H9 (cell line): Measurements from ENCODE around the gene TULP3. TPM values are rescaled to one million over a fixed set of nuclear protein-coding genes. Genes with fewer than 3 reads are reported as not detected.

ENCODE experiments used
- DNase-seq: peaks from one replicate; pipeline ENCODE4 v3.0.0-alpha.2; 2017
- H2AFZ ChIP-seq: one replicate; pipeline ENCODE4 v1.6.1; 2013; ENCODE audit warnings: mild to moderate bottlenecking, low read length, control low read depth, moderate library complexity
- H2AK5ac ChIP-seq: 2 replicates; pipeline ENCODE4 v1.6.1; 2013; ENCODE audit warnings: low read length, control low read depth, mixed read lengths; ENCODE audit not compliant: insufficient read length
- H2BK120ac ChIP-seq: one replicate; pipeline ENCODE4 v1.6.1; 2013; ENCODE audit warnings: low read depth, mild to moderate bottlenecking, low read length, control low read depth, inconsistent platforms; ENCODE audit not compliant: poor library complexity, severe bottlenecking
- H2BK12ac ChIP-seq: 2 replicates; pipeline ENCODE4 v1.6.1; 2013; ENCODE audit warnings: low read length, control low read depth, mixed read lengths, low read depth; ENCODE audit not compliant: insufficient read length
- H2BK15ac ChIP-seq: 2 replicates; pipeline ENCODE4 v1.6.1; 2013; ENCODE audit warnings: low read depth, low read length, control low read depth
- H2BK20ac ChIP-seq: one replicate; pipeline ENCODE4 v1.6.1; 2013; ENCODE audit warnings: low read depth, mild to moderate bottlenecking, low read length, control low read depth, inconsistent platforms; ENCODE audit not compliant: poor library complexity, severe bottlenecking
- H2BK5ac ChIP-seq: 2 replicates; pipeline ENCODE4 v1.6.1; 2013; ENCODE audit warnings: low read length, control low read depth, mixed read lengths; ENCODE audit not compliant: insufficient read length
- H3K14ac ChIP-seq: 2 replicates; pipeline ENCODE4 v1.6.1; 2013; ENCODE audit warnings: low read length, control low read depth; ENCODE audit not compliant: insufficient read depth
- H3K18ac ChIP-seq: 2 replicates; pipeline ENCODE4 v1.6.1; 2013; ENCODE audit warnings: low read depth, mild to moderate bottlenecking, mixed read lengths, low read length, control low read depth; ENCODE audit not compliant: insufficient read length
- H3K23ac ChIP-seq: 2 replicates; pipeline ENCODE4 v1.6.1; 2013; ENCODE audit warnings: low read length, control low read depth, mixed read lengths, low read depth; ENCODE audit not compliant: insufficient read length
- H3K23me2 ChIP-seq: 2 replicates; pipeline ENCODE4 v1.6.1; 2013; ENCODE audit warnings: low read depth, mild to moderate bottlenecking, mixed read lengths, low read length, control low read depth; ENCODE audit not compliant: insufficient read length, poor library complexity, severe bottlenecking
- H3K27ac ChIP-seq: 2 replicates; pipeline ENCODE4 v1.5.1; 2013; ENCODE audit warnings: low read length, control low read depth, mixed read lengths, low read depth; ENCODE audit not compliant: insufficient read length
- H3K27me3 ChIP-seq: 2 replicates; pipeline ENCODE4 v1.6.1; 2013; ENCODE audit warnings: low read length, control low read depth, inconsistent platforms; ENCODE audit not compliant: insufficient read depth
- H3K4ac ChIP-seq: 2 replicates; pipeline ENCODE4 v1.6.1; 2013; ENCODE audit warnings: low read depth, mild to moderate bottlenecking, control low read depth, inconsistent platforms, low read length, moderate library complexity
- H3K4me1 ChIP-seq: 2 replicates; pipeline ENCODE4 v1.6.1; 2013; ENCODE audit warnings: low read length, control low read depth, inconsistent platforms; ENCODE audit not compliant: insufficient read depth
- H3K4me2 ChIP-seq: 2 replicates; pipeline ENCODE4 v1.6.1; 2013; ENCODE audit warnings: low read length, control low read depth, mixed read lengths; ENCODE audit not compliant: insufficient read length, insufficient read depth
- H3K56ac ChIP-seq: 2 replicates; pipeline ENCODE4 v1.6.1; 2013; ENCODE audit warnings: low read depth, mild to moderate bottlenecking, mixed read lengths, low read length, control low read depth; ENCODE audit not compliant: insufficient read length
- H3K79me1 ChIP-seq: 2 replicates; pipeline ENCODE4 v1.6.1; 2013; ENCODE audit warnings: low read depth, mild to moderate bottlenecking, moderate library complexity, low read length, control low read depth, inconsistent platforms; ENCODE audit not compliant: insufficient read depth, poor library complexity, severe bottlenecking
- H3K79me2 ChIP-seq: 2 replicates; pipeline ENCODE4 v1.6.1; 2013; ENCODE audit warnings: low read length, control low read depth, inconsistent platforms; ENCODE audit not compliant: insufficient read depth
- H3K9ac ChIP-seq: 2 replicates; pipeline ENCODE4 v1.6.1; 2013; ENCODE audit warnings: low read length, control low read depth, mixed read lengths; ENCODE audit not compliant: insufficient read length; ENCODE audit errors: extremely low read depth
- H3K9me3 ChIP-seq: one replicate; pipeline ENCODE4 v1.6.1; 2013; ENCODE audit warnings: low read depth, low read length, inconsistent platforms; ENCODE audit not compliant: control insufficient read depth
- H3T11ph ChIP-seq: one replicate; pipeline ENCODE4 v1.6.1; 2013; ENCODE audit warnings: mild to moderate bottlenecking, low read length, control low read depth, inconsistent platforms
- H4K20me1 ChIP-seq: one replicate; pipeline ENCODE4 v1.6.1; 2013; ENCODE audit not compliant: control insufficient read depth, insufficient read length, insufficient read depth
- H4K5ac ChIP-seq: 2 replicates; pipeline ENCODE4 v1.6.1; 2013; ENCODE audit warnings: low read depth, mild to moderate bottlenecking, mixed read lengths, low read length, control low read depth; ENCODE audit not compliant: insufficient read length
- H4K8ac ChIP-seq: replicated peaks from 2 replicates; pipeline ENCODE4 v1.6.1; 2013; ENCODE audit warnings: low read length, control low read depth, mixed read lengths, low read depth; ENCODE audit not compliant: insufficient read length
- H4K91ac ChIP-seq: 2 replicates; pipeline ENCODE4 v1.6.1; 2013; ENCODE audit warnings: low read depth, mild to moderate bottlenecking, moderate library complexity, mixed read lengths, low read length, control low read depth; ENCODE audit not compliant: insufficient read length
- H3K27ac Mint-ChIP-seq, 3 experiments: 2 replicates in 2 of 3; 3 replicates in 1 of 3; pipeline ENCODE4 v1.8.0; 2020 to 2021; ENCODE audit warnings: mixed read lengths in 3 of 3, mild to moderate bottlenecking in 1 of 3, moderate library complexity in 1 of 3
- H3K27me3 Mint-ChIP-seq: 2 replicates; pipeline ENCODE4 v1.8.0; 2021; ENCODE audit warnings: low read depth, mild to moderate bottlenecking, moderate library complexity, mixed read lengths
- H3K36me3 Mint-ChIP-seq, 3 experiments: 2 replicates in 2 of 3; 3 replicates in 1 of 3; pipeline ENCODE4 v1.8.0; 2020 to 2021; ENCODE audit warnings: low read depth in 3 of 3, mixed read lengths in 3 of 3; ENCODE audit not compliant: insufficient read depth in 1 of 3
- H3K4me1 Mint-ChIP-seq, 2 experiments: 2 replicates each; pipeline ENCODE4 v1.8.0; 2020; ENCODE audit warnings: mixed read lengths in 2 of 2
- H3K4me3 Mint-ChIP-seq, 2 experiments: 2 replicates in 1 of 2; 3 replicates in 1 of 2; pipeline ENCODE4 v1.8.0; 2020 to 2021; ENCODE audit warnings: mild to moderate bottlenecking in 2 of 2, mixed read lengths in 2 of 2, moderate library complexity in 1 of 2
- H3K9me3 Mint-ChIP-seq, 2 experiments: 2 replicates in 1 of 2; 3 replicates in 1 of 2; pipeline ENCODE4 v1.8.0; 2020; ENCODE audit warnings: mild to moderate bottlenecking in 2 of 2, mixed read lengths in 2 of 2, moderate library complexity in 1 of 2
- WGBS: extraction: QIAGEN DNeasy Blood & Tissue Kit; methylation state at CpG from one replicate; pipeline ENCODE4 v1.1.7; 2013; ENCODE audit warnings: missing lambda C conversion rate, low lambda C conversion rate, mixed read lengths; ENCODE audit not compliant: insufficient read length; ENCODE audit errors: extremely low coverage; 5-methylcytosine and 5-hydroxymethylcytosine counted together
- total RNA-seq: library from RNA; stranded (reverse); gene quantifications from 2 replicates; pipeline ENCODE4 v1.2.1, GENCODE V29; 2021
- TF ChIP-seq, protein P1 (sequence below): fragments of 200-600 bp; sonication (generic); conservative IDR thresholded peaks from 3 replicates; pipeline ENCODE4 v1.8.0; 2021; ENCODE audit warnings: antibody characterized with exemption, mild to moderate bottlenecking

The TULP3 gene
- total RNA-seq, 1 experiment from 2014 or later: 22.3 TPM

DNA sequence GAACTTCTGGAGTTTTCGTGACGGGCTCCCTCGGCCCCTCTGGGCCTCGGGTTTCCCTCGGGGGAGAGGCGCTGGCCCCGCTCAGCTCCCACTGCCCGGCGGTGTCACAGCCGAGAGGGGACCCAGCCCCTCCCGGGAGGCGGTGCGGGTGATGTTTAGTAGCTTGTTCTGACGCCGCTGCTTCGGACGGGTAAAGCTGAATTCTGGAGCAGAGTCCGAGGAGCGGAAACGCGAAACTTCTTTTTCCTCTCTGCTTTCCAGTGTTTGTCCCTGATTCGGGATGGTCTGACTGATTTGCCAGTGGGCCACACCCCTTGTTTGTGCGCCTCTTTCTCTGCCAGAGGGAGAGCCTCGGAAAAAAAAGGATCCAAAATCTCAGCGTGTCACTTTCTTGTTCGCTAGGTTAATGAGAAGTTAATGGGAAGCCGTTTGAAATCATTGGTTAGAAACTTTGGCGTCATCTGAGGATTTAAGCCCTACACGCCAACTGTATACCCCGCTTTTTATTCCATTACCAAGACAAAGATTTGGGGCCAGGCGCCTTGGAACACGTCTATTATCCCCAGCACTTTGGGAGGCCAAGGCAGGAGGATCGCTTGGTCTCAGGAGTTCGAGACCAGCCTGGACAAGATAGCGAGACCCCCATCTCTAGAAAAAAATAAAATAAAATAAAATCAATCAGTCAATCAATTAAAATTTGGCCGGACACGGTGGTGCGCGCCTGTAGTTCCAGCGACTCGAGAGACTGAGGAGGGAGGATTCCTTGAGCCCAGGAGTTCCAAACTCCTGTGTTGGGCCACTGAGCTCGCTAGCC is 756 bp downstream of the TULP3 start:
- H3K36me3 Mint-ChIP-seq: peaks cover 8 to 25% (median 21%) of the 10 kb centered on the region in 3 experiments
- Histone ChIP-seq H3K56ac (no peak overlapping the region), H3K27ac (no peak overlapping the region), H4K91ac (no peak overlapping the region), H3K27me3 (no peaks in the 10 kb centered on the region), H2BK12ac (no peak overlapping the region), H2AK5ac (no peak overlapping the region), H2BK120ac (no peak overlapping the region), H3K14ac (no peak overlapping the region), H3K79me2 (0 out of 2 replicates have a peak, but pooled peaks cover 1% of the 10 kb centered on the region), H3K23me2 (peaks cover 5% of the 10 kb centered on the region), H2BK15ac (no peak overlapping the region), H3T11ph (no peak overlapping the region), H2AFZ (no peak overlapping the region), H3K9ac (no peak overlapping the region), H3K4ac (no peak overlapping the region), H4K5ac (no peak overlapping the region), H3K9me3 (no peaks in the 10 kb centered on the region), H4K8ac (no peak overlapping the region), H4K20me1 (peaks cover 3% of the 10 kb centered on the region), H2BK20ac (no peak overlapping the region), H3K4me1 (no peaks in the 10 kb centered on the region), H3K23ac (no peak overlapping the region), H2BK5ac (no peak overlapping the region), H3K18ac (no peak overlapping the region), H3K79me1 (peaks cover 2% of the 10 kb centered on the region), H3K4me2 (peak overlapping the region; percentile 60)
- TF ChIP-seq, protein P1, sequence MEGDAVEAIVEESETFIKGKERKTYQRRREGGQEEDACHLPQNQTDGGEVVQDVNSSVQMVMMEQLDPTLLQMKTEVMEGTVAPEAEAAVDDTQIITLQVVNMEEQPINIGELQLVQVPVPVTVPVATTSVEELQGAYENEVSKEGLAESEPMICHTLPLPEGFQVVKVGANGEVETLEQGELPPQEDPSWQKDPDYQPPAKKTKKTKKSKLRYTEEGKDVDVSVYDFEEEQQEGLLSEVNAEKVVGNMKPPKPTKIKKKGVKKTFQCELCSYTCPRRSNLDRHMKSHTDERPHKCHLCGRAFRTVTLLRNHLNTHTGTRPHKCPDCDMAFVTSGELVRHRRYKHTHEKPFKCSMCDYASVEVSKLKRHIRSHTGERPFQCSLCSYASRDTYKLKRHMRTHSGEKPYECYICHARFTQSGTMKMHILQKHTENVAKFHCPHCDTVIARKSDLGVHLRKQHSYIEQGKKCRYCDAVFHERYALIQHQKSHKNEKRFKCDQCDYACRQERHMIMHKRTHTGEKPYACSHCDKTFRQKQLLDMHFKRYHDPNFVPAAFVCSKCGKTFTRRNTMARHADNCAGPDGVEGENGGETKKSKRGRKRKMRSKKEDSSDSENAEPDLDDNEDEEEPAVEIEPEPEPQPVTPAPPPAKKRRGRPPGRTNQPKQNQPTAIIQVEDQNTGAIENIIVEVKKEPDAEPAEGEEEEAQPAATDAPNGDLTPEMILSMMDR: no peak
- H3K4me3 Mint-ChIP-seq: peak overlapping the region; percentile 89 to 97
- no peaks in the 10 kb centered on the region for H3K9me3 Mint-ChIP-seq
- H3K27me3 Mint-ChIP-seq: 0 out of 2 replicates have a peak, but pooled peaks cover 3% of the 10 kb centered on the region
- peak; percentile 76 for DNase-seq
- peak overlapping the region; percentile 87 to 89 (median 88); a peak in 6 of 7 replicates for H3K27ac Mint-ChIP-seq
- H3K4me1 Mint-ChIP-seq: peaks cover 10 to 16% of the 10 kb centered on the region in 2 experiments
- no CpG with 5 or more reads among the region's 42 CpGs for WGBS
